Panc1 (cell line): ENCODE measurements around the gene MAP4K4.

Experiments used
- POLR2AphosphoS5 ChIP-seq: IDR thresholded peaks from 2 replicates; pipeline ENCODE4 v1.6.1; 2012; ENCODE audit warnings: mild to moderate bottlenecking, low read depth, low read length, moderate library complexity
- SIN3A ChIP-seq: IDR thresholded peaks from 2 replicates; pipeline ENCODE4 v1.6.1; 2012; ENCODE audit warnings: low read depth, mild to moderate bottlenecking, low read length, moderate library complexity, borderline replicate concordance; ENCODE audit not compliant: insufficient read depth
- TCF7L2 ChIP-seq: IDR thresholded peaks from 2 replicates; pipeline ENCODE4 v1.6.1; 2011; ENCODE audit warnings: mild to moderate bottlenecking, low read depth, low read length, inconsistent platforms
- TF ChIP-seq, protein P1 (sequence below): fragments of 450-650 bp; IDR thresholded peaks from 2 replicates; pipeline ENCODE4 v1.5.1; 2017; ENCODE audit warnings: mild to moderate bottlenecking
- TF ChIP-seq, protein P2 (sequence below), 2 experiments: IDR thresholded peaks; 2 replicates each; pipeline ENCODE4 v1.6.1; 2011 to 2012; ENCODE audit warnings: low read depth in 2 of 2, control low read depth in 1 of 2, low read length in 1 of 2, mild to moderate bottlenecking in 1 of 2, moderate library complexity in 1 of 2; ENCODE audit not compliant: insufficient read depth in 1 of 2

DNA sequence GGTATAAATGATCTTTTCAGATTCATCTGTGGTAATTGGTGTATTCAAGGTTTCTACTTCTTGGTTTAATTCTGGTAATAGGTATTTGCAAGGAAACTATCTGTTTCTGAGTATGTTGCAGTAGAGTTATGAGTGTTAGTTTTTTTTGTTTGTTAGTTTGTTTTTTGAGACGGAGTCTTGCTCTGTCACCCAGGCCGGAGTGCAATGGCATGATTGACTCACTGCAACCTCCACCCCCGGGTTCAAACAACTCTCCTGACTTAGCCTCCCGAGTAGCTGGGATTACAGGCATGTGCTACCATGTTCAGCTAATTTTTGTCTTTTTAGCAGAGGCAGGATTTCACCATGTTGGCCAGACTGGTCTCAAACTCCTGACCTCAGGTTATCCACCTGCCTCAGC lies 233.3 kb downstream of the MAP4K4 start:
- TF ChIP-seq, protein P1, sequence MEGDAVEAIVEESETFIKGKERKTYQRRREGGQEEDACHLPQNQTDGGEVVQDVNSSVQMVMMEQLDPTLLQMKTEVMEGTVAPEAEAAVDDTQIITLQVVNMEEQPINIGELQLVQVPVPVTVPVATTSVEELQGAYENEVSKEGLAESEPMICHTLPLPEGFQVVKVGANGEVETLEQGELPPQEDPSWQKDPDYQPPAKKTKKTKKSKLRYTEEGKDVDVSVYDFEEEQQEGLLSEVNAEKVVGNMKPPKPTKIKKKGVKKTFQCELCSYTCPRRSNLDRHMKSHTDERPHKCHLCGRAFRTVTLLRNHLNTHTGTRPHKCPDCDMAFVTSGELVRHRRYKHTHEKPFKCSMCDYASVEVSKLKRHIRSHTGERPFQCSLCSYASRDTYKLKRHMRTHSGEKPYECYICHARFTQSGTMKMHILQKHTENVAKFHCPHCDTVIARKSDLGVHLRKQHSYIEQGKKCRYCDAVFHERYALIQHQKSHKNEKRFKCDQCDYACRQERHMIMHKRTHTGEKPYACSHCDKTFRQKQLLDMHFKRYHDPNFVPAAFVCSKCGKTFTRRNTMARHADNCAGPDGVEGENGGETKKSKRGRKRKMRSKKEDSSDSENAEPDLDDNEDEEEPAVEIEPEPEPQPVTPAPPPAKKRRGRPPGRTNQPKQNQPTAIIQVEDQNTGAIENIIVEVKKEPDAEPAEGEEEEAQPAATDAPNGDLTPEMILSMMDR: no peak
- TF ChIP-seq, protein P2, sequence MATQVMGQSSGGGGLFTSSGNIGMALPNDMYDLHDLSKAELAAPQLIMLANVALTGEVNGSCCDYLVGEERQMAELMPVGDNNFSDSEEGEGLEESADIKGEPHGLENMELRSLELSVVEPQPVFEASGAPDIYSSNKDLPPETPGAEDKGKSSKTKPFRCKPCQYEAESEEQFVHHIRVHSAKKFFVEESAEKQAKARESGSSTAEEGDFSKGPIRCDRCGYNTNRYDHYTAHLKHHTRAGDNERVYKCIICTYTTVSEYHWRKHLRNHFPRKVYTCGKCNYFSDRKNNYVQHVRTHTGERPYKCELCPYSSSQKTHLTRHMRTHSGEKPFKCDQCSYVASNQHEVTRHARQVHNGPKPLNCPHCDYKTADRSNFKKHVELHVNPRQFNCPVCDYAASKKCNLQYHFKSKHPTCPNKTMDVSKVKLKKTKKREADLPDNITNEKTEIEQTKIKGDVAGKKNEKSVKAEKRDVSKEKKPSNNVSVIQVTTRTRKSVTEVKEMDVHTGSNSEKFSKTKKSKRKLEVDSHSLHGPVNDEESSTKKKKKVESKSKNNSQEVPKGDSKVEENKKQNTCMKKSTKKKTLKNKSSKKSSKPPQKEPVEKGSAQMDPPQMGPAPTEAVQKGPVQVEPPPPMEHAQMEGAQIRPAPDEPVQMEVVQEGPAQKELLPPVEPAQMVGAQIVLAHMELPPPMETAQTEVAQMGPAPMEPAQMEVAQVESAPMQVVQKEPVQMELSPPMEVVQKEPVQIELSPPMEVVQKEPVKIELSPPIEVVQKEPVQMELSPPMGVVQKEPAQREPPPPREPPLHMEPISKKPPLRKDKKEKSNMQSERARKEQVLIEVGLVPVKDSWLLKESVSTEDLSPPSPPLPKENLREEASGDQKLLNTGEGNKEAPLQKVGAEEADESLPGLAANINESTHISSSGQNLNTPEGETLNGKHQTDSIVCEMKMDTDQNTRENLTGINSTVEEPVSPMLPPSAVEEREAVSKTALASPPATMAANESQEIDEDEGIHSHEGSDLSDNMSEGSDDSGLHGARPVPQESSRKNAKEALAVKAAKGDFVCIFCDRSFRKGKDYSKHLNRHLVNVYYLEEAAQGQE (IDR thresholded peaks at IDR 0.05; ENCODE audit: insufficient read depth in 1 of 2, low read depth in 2 of 2, low read length in 1 of 2): no peak
- no peak for TF ChIP-seq POLR2AphosphoS5
- TF ChIP-seq TCF7L2: no peak
- TF ChIP-seq SIN3A: no peak
